Measurements from ENCODE around the gene SLC7A1. TPM values are rescaled to one million over a fixed set of nuclear protein-coding genes. Genes with fewer than 3 reads are reported as not detected.
A peak's percentile ranks its signal among the peaks of the same experiment; 100 is the strongest.

SLC7A1 gene
- total and polyA plus RNA-seq, 2 experiments from 2014 or later: 23.0 to 74.7 TPM

- Mint-ChIP-seq H3K4me1 (peaks cover 63% of the 10 kb centered on the region), H3K9me3 (no peaks in the 10 kb centered on the region), H3K4me3 (peak overlapping the region; percentile 1; the same call in 1 of the 3 replicates), H3K27me3 (ENCODE audit: insufficient read depth, low read depth, poor library complexity) (peaks cover 11% of the 10 kb centered on the region), H3K36me3 (ENCODE audit: low read depth) (peaks cover 46% of the 10 kb centered on the region), H3K27ac (peak overlapping the region; percentile 44; the same call in 1 of the 2 replicates)
- Histone ChIP-seq H3F3A (replicated peaks; ENCODE audit: low read depth) (no peaks in the 10 kb centered on the region), H3K27ac (ENCODE audit: low read depth) (peak overlapping the region; percentile 65), H2AFZ (no peak overlapping the region), H3K79me2 (replicated peaks; ENCODE audit: insufficient read depth) (peaks cover 100% of the 10 kb centered on the region), H3K4me2 (peak overlapping the region; percentile 11), H3K36me3 (ENCODE audit: insufficient read depth) (0 out of 2 replicates have a peak, but pooled peaks cover 4% of the 10 kb centered on the region), H3K9me2 (ENCODE audit: insufficient read depth) (no peaks in the 10 kb centered on the region), H4K20me1 (replicated peaks; ENCODE audit: insufficient read depth) (peaks cover 58% of the 10 kb centered on the region), H3K27me3 (ENCODE audit: insufficient read depth) (no peaks in the 10 kb centered on the region), H3K4me3 (no peak overlapping the region), H3K4me1 (ENCODE audit: insufficient read depth) (peaks cover 25% of the 10 kb centered on the region)
- TF ChIP-seq, protein P1, sequence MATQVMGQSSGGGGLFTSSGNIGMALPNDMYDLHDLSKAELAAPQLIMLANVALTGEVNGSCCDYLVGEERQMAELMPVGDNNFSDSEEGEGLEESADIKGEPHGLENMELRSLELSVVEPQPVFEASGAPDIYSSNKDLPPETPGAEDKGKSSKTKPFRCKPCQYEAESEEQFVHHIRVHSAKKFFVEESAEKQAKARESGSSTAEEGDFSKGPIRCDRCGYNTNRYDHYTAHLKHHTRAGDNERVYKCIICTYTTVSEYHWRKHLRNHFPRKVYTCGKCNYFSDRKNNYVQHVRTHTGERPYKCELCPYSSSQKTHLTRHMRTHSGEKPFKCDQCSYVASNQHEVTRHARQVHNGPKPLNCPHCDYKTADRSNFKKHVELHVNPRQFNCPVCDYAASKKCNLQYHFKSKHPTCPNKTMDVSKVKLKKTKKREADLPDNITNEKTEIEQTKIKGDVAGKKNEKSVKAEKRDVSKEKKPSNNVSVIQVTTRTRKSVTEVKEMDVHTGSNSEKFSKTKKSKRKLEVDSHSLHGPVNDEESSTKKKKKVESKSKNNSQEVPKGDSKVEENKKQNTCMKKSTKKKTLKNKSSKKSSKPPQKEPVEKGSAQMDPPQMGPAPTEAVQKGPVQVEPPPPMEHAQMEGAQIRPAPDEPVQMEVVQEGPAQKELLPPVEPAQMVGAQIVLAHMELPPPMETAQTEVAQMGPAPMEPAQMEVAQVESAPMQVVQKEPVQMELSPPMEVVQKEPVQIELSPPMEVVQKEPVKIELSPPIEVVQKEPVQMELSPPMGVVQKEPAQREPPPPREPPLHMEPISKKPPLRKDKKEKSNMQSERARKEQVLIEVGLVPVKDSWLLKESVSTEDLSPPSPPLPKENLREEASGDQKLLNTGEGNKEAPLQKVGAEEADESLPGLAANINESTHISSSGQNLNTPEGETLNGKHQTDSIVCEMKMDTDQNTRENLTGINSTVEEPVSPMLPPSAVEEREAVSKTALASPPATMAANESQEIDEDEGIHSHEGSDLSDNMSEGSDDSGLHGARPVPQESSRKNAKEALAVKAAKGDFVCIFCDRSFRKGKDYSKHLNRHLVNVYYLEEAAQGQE (IDR thresholded peaks at IDR 0.05; ENCODE audit: unreplicated experiment): no peak
- TF ChIP-seq, protein P2, sequence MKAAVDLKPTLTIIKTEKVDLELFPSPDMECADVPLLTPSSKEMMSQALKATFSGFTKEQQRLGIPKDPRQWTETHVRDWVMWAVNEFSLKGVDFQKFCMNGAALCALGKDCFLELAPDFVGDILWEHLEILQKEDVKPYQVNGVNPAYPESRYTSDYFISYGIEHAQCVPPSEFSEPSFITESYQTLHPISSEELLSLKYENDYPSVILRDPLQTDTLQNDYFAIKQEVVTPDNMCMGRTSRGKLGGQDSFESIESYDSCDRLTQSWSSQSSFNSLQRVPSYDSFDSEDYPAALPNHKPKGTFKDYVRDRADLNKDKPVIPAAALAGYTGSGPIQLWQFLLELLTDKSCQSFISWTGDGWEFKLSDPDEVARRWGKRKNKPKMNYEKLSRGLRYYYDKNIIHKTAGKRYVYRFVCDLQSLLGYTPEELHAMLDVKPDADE (IDR thresholded peaks at IDR 0.05): no peak
- no peak for TF ChIP-seq EZH2 (IDR thresholded peaks at IDR 0.05; ENCODE audit: low read depth, unreplicated experiment)
- TF ChIP-seq STAT1 (IDR thresholded peaks at IDR 0.05; ENCODE audit: unreplicated experiment): no peak
- no peak for TF ChIP-seq CTCF (conservative IDR thresholded peaks at IDR 0.05; ENCODE audit: low read depth in 2 of 2)
- TF ChIP-seq, protein P3, sequence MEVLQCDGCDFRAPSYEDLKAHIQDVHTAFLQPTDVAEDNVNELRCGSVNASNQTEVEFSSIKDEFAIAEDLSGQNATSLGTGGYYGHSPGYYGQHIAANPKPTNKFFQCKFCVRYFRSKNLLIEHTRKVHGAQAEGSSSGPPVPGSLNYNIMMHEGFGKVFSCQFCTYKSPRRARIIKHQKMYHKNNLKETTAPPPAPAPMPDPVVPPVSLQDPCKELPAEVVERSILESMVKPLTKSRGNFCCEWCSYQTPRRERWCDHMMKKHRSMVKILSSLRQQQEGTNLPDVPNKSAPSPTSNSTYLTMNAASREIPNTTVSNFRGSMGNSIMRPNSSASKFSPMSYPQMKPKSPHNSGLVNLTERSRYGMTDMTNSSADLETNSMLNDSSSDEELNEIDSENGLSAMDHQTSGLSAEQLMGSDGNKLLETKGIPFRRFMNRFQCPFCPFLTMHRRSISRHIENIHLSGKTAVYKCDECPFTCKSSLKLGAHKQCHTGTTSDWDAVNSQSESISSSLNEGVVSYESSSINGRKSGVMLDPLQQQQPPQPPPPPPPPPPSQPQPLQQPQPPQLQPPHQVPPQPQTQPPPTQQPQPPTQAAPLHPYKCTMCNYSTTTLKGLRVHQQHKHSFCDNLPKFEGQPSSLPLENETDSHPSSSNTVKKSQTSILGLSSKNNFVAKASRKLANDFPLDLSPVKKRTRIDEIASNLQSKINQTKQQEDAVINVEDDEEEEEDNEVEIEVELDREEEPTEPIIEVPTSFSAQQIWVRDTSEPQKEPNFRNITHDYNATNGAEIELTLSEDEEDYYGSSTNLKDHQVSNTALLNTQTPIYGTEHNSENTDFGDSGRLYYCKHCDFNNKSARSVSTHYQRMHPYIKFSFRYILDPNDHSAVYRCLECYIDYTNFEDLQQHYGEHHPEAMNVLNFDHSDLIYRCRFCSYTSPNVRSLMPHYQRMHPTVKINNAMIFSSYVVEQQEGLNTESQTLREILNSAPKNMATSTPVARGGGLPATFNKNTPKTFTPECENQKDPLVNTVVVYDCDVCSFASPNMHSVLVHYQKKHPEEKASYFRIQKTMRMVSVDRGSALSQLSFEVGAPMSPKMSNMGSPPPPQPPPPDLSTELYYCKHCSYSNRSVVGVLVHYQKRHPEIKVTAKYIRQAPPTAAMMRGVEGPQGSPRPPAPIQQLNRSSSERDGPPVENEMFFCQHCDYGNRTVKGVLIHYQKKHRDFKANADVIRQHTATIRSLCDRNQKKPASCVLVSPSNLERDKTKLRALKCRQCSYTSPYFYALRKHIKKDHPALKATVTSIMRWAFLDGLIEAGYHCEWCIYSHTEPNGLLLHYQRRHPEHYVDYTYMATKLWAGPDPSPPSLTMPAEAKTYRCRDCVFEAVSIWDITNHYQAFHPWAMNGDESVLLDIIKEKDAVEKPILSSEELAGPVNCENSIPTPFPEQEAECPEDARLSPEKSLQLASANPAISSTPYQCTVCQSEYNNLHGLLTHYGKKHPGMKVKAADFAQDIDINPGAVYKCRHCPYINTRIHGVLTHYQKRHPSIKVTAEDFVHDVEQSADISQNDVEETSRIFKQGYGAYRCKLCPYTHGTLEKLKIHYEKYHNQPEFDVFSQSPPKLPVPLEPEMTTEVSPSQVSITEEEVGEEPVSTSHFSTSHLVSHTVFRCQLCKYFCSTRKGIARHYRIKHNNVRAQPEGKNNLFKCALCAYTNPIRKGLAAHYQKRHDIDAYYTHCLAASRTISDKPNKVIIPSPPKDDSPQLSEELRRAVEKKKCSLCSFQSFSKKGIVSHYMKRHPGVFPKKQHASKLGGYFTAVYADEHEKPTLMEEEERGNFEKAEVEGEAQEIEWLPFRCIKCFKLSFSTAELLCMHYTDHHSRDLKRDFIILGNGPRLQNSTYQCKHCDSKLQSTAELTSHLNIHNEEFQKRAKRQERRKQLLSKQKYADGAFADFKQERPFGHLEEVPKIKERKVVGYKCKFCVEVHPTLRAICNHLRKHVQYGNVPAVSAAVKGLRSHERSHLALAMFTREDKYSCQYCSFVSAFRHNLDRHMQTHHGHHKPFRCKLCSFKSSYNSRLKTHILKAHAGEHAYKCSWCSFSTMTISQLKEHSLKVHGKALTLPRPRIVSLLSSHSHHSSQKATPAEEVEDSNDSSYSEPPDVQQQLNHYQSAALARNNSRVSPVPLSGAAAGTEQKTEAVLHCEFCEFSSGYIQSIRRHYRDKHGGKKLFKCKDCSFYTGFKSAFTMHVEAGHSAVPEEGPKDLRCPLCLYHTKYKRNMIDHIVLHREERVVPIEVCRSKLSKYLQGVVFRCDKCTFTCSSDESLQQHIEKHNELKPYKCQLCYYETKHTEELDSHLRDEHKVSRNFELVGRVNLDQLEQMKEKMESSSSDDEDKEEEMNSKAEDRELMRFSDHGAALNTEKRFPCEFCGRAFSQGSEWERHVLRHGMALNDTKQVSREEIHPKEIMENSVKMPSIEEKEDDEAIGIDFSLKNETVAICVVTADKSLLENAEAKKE (CRISPR knock-in tag; IDR thresholded peaks at IDR 0.05): no peak
- no peak for TF ChIP-seq POLR2AphosphoS5 (IDR thresholded peaks at IDR 0.05; ENCODE audit: low read depth)
- TF ChIP-seq ZNF114 (CRISPR knock-in tag; IDR thresholded peaks at IDR 0.05): no peak
- no peak for TF ChIP-seq CREB1 (CRISPR knock-in tag; IDR thresholded peaks at IDR 0.05; ENCODE audit: low read depth)
- no peak for TF ChIP-seq ZNF331 (CRISPR knock-in tag; IDR thresholded peaks at IDR 0.05; ENCODE audit: low read depth)
- no peak for TF ChIP-seq NANOG (IDR thresholded peaks at IDR 0.05; ENCODE audit: borderline replicate concordance)
- TF ChIP-seq JUNB (IDR thresholded peaks at IDR 0.05; ENCODE audit: unreplicated experiment): no peak
- no peak for TF ChIP-seq EZH2phosphoT487 (IDR thresholded peaks at IDR 0.05; ENCODE audit: unreplicated experiment)
- DNase-seq (ENCODE audit: low spot score) (peak; percentile 41), ATAC-seq (peak; percentile 15; the same call in 2 of the 3 replicates)
Measured at GRCh38 chr13:29540334-29540733, 55.2 kb downstream of the SLC7A1 start.
